WTC11 (cell line): Measurements from ENCODE around the gene MEAF6. TPM values are rescaled to one million over a fixed set of nuclear protein-coding genes. Genes with fewer than 3 reads are reported as not detected.

Source experiments
- ATAC-seq: fragments of 200-7000 bp; cut with Tn5 transposase; 2 replicates; pipeline ENCODE4 v1.10.0; 2021; ENCODE audit warnings: mild to moderate bottlenecking, moderate library complexity
- CTCF ChIA-PET: fragments of 300-600 bp; sonication (Branson Sonifier 250); formaldehyde crosslinking; loops from one replicate; lab custom pipeline; 2021; ENCODE audit warnings: antibody characterized with exemption; lab: Charles Lee
- POLR2A ChIA-PET: fragments of 350-600 bp; sonication (Branson Sonifier 250); formaldehyde crosslinking; loops from one replicate; lab custom pipeline; 2021; ENCODE audit warnings: antibody characterized with exemption; lab: Charles Lee
- DNase-seq: peaks from one replicate; pipeline ENCODE4 v3.0.0; 2021; ENCODE audit warnings: low spot score
- H3K27ac Mint-ChIP-seq: 2 replicates; pipeline ENCODE4 v1.8.0; 2021; ENCODE audit warnings: mixed read lengths
- H3K27me3 Mint-ChIP-seq: 2 replicates; pipeline ENCODE4 v1.8.0; 2021; ENCODE audit warnings: low read depth, mild to moderate bottlenecking, moderate library complexity, mixed read lengths
- H3K36me3 Mint-ChIP-seq: 2 replicates; pipeline ENCODE4 v1.8.0; 2021; ENCODE audit warnings: mixed read lengths
- H3K4me1 Mint-ChIP-seq: 2 replicates; pipeline ENCODE4 v1.8.0; 2022; ENCODE audit warnings: mixed read lengths
- H3K4me3 Mint-ChIP-seq: 2 replicates; pipeline ENCODE4 v1.8.0; 2021; ENCODE audit warnings: mild to moderate bottlenecking, moderate library complexity, mixed read lengths
- H3K9me3 Mint-ChIP-seq: 2 replicates; pipeline ENCODE4 v1.8.0; 2021; ENCODE audit warnings: mixed read lengths
- ELF4 ChIP-seq: sonication (generic); formaldehyde crosslinking; IDR thresholded peaks from 2 replicates; pipeline ENCODE4 v1.8.1; 2022; ENCODE audit warnings: low read depth, mild to moderate bottlenecking, moderate library complexity, missing genetic modification reagents
- GTF2I ChIP-seq: fragments of 250-450 bp; sonication (Bioruptor Pico); conservative IDR thresholded peaks from 2 replicates; pipeline ENCODE4 v1.4.0; 2021; ENCODE audit warnings: mild to moderate bottlenecking
- HMGA2 ChIP-seq: fragments of 250-450 bp; sonication (Bioruptor Pico); IDR thresholded peaks from 2 replicates; pipeline ENCODE4 v1.4.0; 2021; ENCODE audit warnings: mild to moderate bottlenecking, moderate library complexity
- IRF1 ChIP-seq: sonication (generic); formaldehyde crosslinking; IDR thresholded peaks from 2 replicates; pipeline ENCODE4 v1.8.0; 2023; ENCODE audit warnings: missing genetic modification reagents
- PREB ChIP-seq: sonication (generic); formaldehyde crosslinking; IDR thresholded peaks from 2 replicates; pipeline ENCODE4 v1.8.1; 2022; ENCODE audit warnings: mild to moderate bottlenecking, missing genetic modification reagents, moderate library complexity, borderline replicate concordance
- RELA ChIP-seq: sonication (generic); formaldehyde crosslinking; IDR thresholded peaks from 2 replicates; pipeline ENCODE4 v1.8.1; 2022; ENCODE audit warnings: missing genetic modification reagents, mild to moderate bottlenecking, borderline replicate concordance
- ZNF121 ChIP-seq: sonication (generic); formaldehyde crosslinking; IDR thresholded peaks from 2 replicates; pipeline ENCODE4 v1.8.0; 2023; ENCODE audit warnings: missing genetic modification reagents
- ZNF232 ChIP-seq: sonication (generic); formaldehyde crosslinking; IDR thresholded peaks from 2 replicates; pipeline ENCODE4 v1.8.0; 2022; ENCODE audit warnings: mild to moderate bottlenecking, missing genetic modification reagents
- ZNF416 ChIP-seq: fragments of 250-450 bp; sonication (Bioruptor Pico); IDR thresholded peaks from 2 replicates; pipeline ENCODE4 v1.9.0; 2021; ENCODE audit warnings: mild to moderate bottlenecking, inconsistent platforms
- total RNA-seq: library from RNA; stranded (reverse); gene quantifications from 3 replicates; pipeline ENCODE4 v1.2.3, GENCODE V29; 2021
- TF ChIP-seq, protein P1 (sequence below): sonication (generic); formaldehyde crosslinking; conservative IDR thresholded peaks from 2 replicates; pipeline ENCODE4 v1.8.1; 2023; ENCODE audit warnings: mild to moderate bottlenecking, low read depth, missing genetic modification reagents, moderate library complexity
- TF ChIP-seq, protein P2 (sequence below): fragments of 250-450 bp; sonication (Bioruptor Pico); IDR thresholded peaks from 2 replicates; pipeline ENCODE4 v1.9.0; 2021; ENCODE audit warnings: mild to moderate bottlenecking
- TF ChIP-seq, protein P3 (sequence below): sonication (generic); formaldehyde crosslinking; IDR thresholded peaks from 2 replicates; pipeline ENCODE4 v1.8.1; 2023; ENCODE audit warnings: mild to moderate bottlenecking, missing genetic modification reagents, moderate library complexity

Gene MEAF6
- total RNA-seq, 1 experiment from 2014 or later: 37.4 TPM

GRCh38 chr1:37501661-37502060 lies 12.9 kb downstream of the MEAF6 start (continued):
- no peak for TF ChIP-seq IRF1 (CRISPR knock-in tag)
- TF ChIP-seq, protein P1, sequence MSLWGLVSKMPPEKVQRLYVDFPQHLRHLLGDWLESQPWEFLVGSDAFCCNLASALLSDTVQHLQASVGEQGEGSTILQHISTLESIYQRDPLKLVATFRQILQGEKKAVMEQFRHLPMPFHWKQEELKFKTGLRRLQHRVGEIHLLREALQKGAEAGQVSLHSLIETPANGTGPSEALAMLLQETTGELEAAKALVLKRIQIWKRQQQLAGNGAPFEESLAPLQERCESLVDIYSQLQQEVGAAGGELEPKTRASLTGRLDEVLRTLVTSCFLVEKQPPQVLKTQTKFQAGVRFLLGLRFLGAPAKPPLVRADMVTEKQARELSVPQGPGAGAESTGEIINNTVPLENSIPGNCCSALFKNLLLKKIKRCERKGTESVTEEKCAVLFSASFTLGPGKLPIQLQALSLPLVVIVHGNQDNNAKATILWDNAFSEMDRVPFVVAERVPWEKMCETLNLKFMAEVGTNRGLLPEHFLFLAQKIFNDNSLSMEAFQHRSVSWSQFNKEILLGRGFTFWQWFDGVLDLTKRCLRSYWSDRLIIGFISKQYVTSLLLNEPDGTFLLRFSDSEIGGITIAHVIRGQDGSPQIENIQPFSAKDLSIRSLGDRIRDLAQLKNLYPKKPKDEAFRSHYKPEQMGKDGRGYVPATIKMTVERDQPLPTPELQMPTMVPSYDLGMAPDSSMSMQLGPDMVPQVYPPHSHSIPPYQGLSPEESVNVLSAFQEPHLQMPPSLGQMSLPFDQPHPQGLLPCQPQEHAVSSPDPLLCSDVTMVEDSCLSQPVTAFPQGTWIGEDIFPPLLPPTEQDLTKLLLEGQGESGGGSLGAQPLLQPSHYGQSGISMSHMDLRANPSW: no peak
- TF ChIP-seq, protein P2, sequence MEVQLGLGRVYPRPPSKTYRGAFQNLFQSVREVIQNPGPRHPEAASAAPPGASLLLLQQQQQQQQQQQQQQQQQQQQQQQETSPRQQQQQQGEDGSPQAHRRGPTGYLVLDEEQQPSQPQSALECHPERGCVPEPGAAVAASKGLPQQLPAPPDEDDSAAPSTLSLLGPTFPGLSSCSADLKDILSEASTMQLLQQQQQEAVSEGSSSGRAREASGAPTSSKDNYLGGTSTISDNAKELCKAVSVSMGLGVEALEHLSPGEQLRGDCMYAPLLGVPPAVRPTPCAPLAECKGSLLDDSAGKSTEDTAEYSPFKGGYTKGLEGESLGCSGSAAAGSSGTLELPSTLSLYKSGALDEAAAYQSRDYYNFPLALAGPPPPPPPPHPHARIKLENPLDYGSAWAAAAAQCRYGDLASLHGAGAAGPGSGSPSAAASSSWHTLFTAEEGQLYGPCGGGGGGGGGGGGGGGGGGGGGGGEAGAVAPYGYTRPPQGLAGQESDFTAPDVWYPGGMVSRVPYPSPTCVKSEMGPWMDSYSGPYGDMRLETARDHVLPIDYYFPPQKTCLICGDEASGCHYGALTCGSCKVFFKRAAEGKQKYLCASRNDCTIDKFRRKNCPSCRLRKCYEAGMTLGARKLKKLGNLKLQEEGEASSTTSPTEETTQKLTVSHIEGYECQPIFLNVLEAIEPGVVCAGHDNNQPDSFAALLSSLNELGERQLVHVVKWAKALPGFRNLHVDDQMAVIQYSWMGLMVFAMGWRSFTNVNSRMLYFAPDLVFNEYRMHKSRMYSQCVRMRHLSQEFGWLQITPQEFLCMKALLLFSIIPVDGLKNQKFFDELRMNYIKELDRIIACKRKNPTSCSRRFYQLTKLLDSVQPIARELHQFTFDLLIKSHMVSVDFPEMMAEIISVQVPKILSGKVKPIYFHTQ (CRISPR knock-in tag): no peak

DNA sequence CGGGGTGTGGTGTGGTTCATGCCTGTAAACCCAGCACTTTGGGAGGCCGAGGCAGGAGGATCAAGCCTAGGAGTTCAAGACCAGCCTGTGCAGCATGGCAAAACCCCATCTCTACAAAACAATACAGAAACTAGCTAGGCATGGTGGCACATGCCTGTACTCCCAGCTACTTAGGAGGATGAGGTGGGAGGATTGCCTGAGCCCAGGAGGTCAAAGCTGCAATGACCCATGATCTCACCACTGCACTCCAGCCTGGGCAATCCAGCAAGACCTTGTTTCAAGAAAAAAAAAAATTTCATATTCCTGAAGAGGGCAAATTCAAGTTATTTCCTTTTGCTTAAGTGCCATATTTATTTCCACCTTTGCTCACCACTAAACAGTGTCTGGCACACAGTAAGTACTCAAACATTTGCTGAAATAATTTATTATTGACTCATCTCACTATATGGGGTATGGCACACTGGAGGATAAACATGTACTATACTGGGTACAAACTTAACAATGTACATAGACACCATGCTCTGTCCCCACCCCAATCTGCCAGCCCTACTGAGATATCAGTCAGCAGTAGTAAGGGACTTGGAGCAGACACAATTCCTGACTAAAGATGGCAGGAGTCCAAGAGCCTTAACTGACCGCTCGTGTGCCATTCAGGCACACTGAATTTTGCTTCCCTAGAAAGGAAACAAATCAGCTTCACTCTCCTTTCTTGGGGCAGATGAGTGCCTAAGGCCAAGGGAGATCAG lies 15.5 kb downstream of the MEAF6 start:
- H3K4me3 Mint-ChIP-seq: no peak overlapping the region
- no peak for ATAC-seq
- no peak for TF ChIP-seq ZNF416 (CRISPR knock-in tag)
- TF ChIP-seq, protein P3, sequence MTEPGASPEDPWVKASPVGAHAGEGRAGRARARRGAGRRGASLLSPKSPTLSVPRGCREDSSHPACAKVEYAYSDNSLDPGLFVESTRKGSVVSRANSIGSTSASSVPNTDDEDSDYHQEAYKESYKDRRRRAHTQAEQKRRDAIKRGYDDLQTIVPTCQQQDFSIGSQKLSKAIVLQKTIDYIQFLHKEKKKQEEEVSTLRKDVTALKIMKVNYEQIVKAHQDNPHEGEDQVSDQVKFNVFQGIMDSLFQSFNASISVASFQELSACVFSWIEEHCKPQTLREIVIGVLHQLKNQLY (CRISPR knock-in tag): no peak
- TF ChIP-seq, all 79 proteins: peak for 0
- ChIA-PET POLR2A (no interaction called here), CTCF (interaction anchor here (1.0 to 1.8 kb wide), 4 partner anchors 11 to 64 kb away, joined by 3 to 10 read pairs (median 7); partner anchors contain the start of gene MEAF6)
- Mint-ChIP-seq H3K4me1 (no peaks in the 10 kb centered on the region), H3K27me3 (no peaks in the 10 kb centered on the region), H3K27ac (no peak overlapping the region), H3K36me3 (peaks cover 29% of the 10 kb centered on the region), H3K9me3 (no peaks in the 10 kb centered on the region)
- DNase-seq: no peak

DNA sequence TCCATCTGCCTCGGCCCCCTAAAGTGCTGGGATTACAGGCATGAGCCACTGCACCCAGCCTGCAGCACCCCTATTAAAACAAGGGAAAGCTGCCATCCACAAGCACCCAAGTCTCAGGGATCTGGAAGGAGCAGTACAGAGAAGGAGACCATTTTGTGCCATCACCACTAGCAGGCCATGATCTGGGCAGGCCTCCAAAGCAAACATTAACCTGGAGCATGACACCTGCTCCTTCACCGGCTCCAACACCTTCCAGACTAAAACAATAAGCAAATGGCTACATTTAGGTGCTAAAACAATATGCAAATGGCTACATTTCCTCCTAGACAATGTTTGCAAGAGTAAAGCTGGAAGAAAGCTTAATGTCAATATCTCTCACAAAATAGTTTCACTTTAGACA lies 16.7 kb downstream of the MEAF6 start:
- ATAC-seq (no peak), DNase-seq (no peak)
- ChIA-PET POLR2A (no interaction called here), CTCF (interaction anchor here (0.9 to 1.8 kb wide), 2 partner anchors 10 to 39 kb away, joined by 3 to 10 read pairs; no protein-coding TSS in a partner anchor)
- TF ChIP-seq PREB (no peak), GTF2I (no peak), ELF4 (CRISPR knock-in tag) (no peak), ZNF121 (CRISPR knock-in tag) (no peak), ZNF232 (CRISPR knock-in tag) (no peak), RELA (CRISPR knock-in tag) (no peak), HMGA2 (CRISPR knock-in tag) (no peak)
- TF ChIP-seq, protein P3 (CRISPR knock-in tag): no peak
- Mint-ChIP-seq H3K27me3 (no peaks in the 10 kb centered on the region), H3K9me3 (no peaks in the 10 kb centered on the region), H3K4me1 (no peaks in the 10 kb centered on the region), H3K27ac (no peak overlapping the region), H3K36me3 (peaks cover 39% of the 10 kb centered on the region), H3K4me3 (no peak overlapping the region)
